HepG2 (cell line): ENCODE data around the gene HECTD3. TPM values are rescaled to one million over a fixed set of nuclear protein-coding genes. Genes with fewer than 3 reads are reported as not detected.
A peak's percentile ranks its signal among the peaks of the same experiment; 100 is the strongest.

Experiments
- ARID2 ChIP-seq: sonication (generic); formaldehyde crosslinking; IDR thresholded peaks from 2 replicates; pipeline ENCODE4 v1.8.1; 2022; ENCODE audit warnings: mild to moderate bottlenecking, missing genetic modification reagents, borderline replicate concordance
- DNMT3B ChIP-seq: conservative IDR thresholded peaks from 2 replicates; pipeline ENCODE4 v1.6.1; 2016; ENCODE audit warnings: missing biosample characterization, control low read depth
- KLF15 ChIP-seq: sonication (generic); formaldehyde crosslinking; IDR thresholded peaks from 2 replicates; pipeline ENCODE4 v1.8.1; 2023; ENCODE audit warnings: borderline replicate concordance, mild to moderate bottlenecking, inconsistent platforms, missing genetic modification reagents, mixed read lengths
- MEIS1 ChIP-seq: sonication (generic); formaldehyde crosslinking; IDR thresholded peaks from 2 replicates; pipeline ENCODE4 v1.9.0; 2021; ENCODE audit warnings: mild to moderate bottlenecking, missing genetic modification reagents, moderate library complexity, borderline replicate concordance
- POLR2G ChIP-seq: fragments of 200-400 bp; formaldehyde crosslinking; IDR thresholded peaks from 2 replicates; pipeline ENCODE4 v1.6.1; 2018; ENCODE audit warnings: mild to moderate bottlenecking, low read depth, low read length, moderate library complexity
- RBM22 ChIP-seq: fragments of 200-400 bp; formaldehyde crosslinking; optimal IDR thresholded peaks from 2 replicates; pipeline ENCODE3; 2017; ENCODE audit warnings: mild to moderate bottlenecking, low read length, moderate library complexity
- SMAD1 ChIP-seq: sonication (generic); formaldehyde crosslinking; IDR thresholded peaks from 2 replicates; pipeline ENCODE4 v1.4.0; 2020; ENCODE audit warnings: missing genetic modification reagents, low read depth, mild to moderate bottlenecking, borderline replicate concordance
- TBL1XR1 ChIP-seq: fragments of 150-350 bp; IDR thresholded peaks from 2 replicates; pipeline ENCODE4 v1.6.1; 2014; ENCODE audit warnings: borderline replicate concordance, low read length; ENCODE audit not compliant: partially characterized antibody
- TEAD3 ChIP-seq: optimal IDR thresholded peaks from 2 replicates; pipeline ENCODE3; 2016; ENCODE audit warnings: borderline replicate concordance
- ZNF121 ChIP-seq: sonication (generic); formaldehyde crosslinking; IDR thresholded peaks from 2 replicates; pipeline ENCODE4 v1.5.0; 2020; ENCODE audit warnings: mild to moderate bottlenecking, missing genetic modification reagents
- ZNF331 ChIP-seq: sonication (generic); formaldehyde crosslinking; IDR thresholded peaks from 2 replicates; pipeline ENCODE4 v1.4.0; 2020; ENCODE audit warnings: missing genetic modification reagents
- ZNF430 ChIP-seq: sonication (generic); formaldehyde crosslinking; IDR thresholded peaks from 2 replicates; pipeline ENCODE4 v1.9.0; 2021; ENCODE audit warnings: mild to moderate bottlenecking, missing genetic modification reagents
- polyA plus RNA-seq, 8 experiments: library from polyadenylated mRNA; depleted of rRNA in 3 of 8; stranded (reverse) in 7 of 8; unstranded in 1 of 8; fragments of >200 nt; fragmentation: Illumina TruSeq in 4 of 8; extraction: Trizol in 4 of 8; gene quantifications; 2 replicates each; pipeline versions ENCODE4 v1.2.1 to v1.2.3, GENCODE V29; 2011 to 2016; ENCODE audit warnings: low read depth in 4 of 8, missing spikeins in 1 of 8, mixed read lengths in 1 of 8; ENCODE audit not compliant: insufficient read depth in 1 of 8
- total RNA-seq, 5 experiments: library from RNA; depleted of rRNA; stranded (reverse); fragments of >200 nt; fragmentation: Illumina TruSeq; extraction: Trizol; gene quantifications; 2 replicates each; pipeline ENCODE4 v1.2.3, GENCODE V29; 2016; ENCODE audit warnings: low read depth in 1 of 5
- TF ChIP-seq, protein P1 (sequence below): sonication (generic); formaldehyde crosslinking; IDR thresholded peaks from 2 replicates; pipeline ENCODE4 v1.4.0; 2020; ENCODE audit warnings: mild to moderate bottlenecking, missing genetic modification reagents
- TF ChIP-seq, protein P2 (sequence below): sonication (generic); formaldehyde crosslinking; IDR thresholded peaks from 2 replicates; pipeline ENCODE4 v1.5.0; 2020; ENCODE audit warnings: mild to moderate bottlenecking, missing genetic modification reagents
- TF ChIP-seq, protein P3 (sequence below): sonication (generic); formaldehyde crosslinking; IDR thresholded peaks from 2 replicates; pipeline ENCODE4 v1.8.0; 2022; ENCODE audit warnings: missing genetic modification reagents, low read depth, mild to moderate bottlenecking, borderline replicate concordance
- TF ChIP-seq, protein P4 (sequence below): IDR thresholded peaks from 2 replicates; pipeline ENCODE4 v1.6.1; 2016; ENCODE audit warnings: control low read depth
- TF ChIP-seq, protein P5 (sequence below): IDR thresholded peaks from 2 replicates; pipeline ENCODE4 v1.6.1; 2016; ENCODE audit warnings: missing compliant biosample characterization, missing genetic modification reagents, borderline replicate concordance

Gene HECTD3
- total and polyA plus RNA-seq, 2 of the 13 experiments (the other 11 are each of a cell fraction or from before 2014, with no cell fraction given), result 18.6 to 24.5 TPM

DNA sequence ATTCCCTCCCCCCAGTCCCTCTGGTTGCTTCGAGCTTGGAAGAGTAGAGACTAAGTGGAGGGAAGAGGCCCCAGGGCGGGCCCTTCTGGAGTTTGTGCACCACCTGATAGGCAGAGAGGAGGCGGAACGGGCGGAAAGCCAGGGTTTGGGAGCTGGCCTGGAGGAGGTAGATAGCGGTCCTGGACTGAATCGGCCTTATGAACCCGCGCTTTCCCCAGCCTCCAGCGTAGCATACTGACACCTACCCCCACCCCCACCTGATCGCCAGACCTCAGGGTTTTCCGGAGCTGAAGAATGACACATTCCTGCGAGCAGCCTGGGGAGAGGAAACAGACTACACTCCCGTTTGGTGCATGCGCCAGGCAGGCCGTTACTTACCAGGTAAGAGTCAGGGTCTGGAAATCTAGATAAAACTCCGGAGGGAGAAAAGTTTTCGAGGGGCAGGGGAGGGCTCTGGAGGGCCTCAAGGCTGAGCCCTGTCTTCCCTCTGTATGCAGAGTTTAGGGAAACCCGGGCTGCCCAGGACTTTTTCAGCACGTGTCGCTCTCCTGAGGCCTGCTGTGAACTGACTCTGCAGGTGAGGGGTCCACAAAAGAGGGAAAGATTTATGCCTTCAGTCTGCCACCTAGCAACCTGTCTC lies 1.6 kb upstream of the HECTD3 start (continued):
- TF ChIP-seq, protein P1, sequence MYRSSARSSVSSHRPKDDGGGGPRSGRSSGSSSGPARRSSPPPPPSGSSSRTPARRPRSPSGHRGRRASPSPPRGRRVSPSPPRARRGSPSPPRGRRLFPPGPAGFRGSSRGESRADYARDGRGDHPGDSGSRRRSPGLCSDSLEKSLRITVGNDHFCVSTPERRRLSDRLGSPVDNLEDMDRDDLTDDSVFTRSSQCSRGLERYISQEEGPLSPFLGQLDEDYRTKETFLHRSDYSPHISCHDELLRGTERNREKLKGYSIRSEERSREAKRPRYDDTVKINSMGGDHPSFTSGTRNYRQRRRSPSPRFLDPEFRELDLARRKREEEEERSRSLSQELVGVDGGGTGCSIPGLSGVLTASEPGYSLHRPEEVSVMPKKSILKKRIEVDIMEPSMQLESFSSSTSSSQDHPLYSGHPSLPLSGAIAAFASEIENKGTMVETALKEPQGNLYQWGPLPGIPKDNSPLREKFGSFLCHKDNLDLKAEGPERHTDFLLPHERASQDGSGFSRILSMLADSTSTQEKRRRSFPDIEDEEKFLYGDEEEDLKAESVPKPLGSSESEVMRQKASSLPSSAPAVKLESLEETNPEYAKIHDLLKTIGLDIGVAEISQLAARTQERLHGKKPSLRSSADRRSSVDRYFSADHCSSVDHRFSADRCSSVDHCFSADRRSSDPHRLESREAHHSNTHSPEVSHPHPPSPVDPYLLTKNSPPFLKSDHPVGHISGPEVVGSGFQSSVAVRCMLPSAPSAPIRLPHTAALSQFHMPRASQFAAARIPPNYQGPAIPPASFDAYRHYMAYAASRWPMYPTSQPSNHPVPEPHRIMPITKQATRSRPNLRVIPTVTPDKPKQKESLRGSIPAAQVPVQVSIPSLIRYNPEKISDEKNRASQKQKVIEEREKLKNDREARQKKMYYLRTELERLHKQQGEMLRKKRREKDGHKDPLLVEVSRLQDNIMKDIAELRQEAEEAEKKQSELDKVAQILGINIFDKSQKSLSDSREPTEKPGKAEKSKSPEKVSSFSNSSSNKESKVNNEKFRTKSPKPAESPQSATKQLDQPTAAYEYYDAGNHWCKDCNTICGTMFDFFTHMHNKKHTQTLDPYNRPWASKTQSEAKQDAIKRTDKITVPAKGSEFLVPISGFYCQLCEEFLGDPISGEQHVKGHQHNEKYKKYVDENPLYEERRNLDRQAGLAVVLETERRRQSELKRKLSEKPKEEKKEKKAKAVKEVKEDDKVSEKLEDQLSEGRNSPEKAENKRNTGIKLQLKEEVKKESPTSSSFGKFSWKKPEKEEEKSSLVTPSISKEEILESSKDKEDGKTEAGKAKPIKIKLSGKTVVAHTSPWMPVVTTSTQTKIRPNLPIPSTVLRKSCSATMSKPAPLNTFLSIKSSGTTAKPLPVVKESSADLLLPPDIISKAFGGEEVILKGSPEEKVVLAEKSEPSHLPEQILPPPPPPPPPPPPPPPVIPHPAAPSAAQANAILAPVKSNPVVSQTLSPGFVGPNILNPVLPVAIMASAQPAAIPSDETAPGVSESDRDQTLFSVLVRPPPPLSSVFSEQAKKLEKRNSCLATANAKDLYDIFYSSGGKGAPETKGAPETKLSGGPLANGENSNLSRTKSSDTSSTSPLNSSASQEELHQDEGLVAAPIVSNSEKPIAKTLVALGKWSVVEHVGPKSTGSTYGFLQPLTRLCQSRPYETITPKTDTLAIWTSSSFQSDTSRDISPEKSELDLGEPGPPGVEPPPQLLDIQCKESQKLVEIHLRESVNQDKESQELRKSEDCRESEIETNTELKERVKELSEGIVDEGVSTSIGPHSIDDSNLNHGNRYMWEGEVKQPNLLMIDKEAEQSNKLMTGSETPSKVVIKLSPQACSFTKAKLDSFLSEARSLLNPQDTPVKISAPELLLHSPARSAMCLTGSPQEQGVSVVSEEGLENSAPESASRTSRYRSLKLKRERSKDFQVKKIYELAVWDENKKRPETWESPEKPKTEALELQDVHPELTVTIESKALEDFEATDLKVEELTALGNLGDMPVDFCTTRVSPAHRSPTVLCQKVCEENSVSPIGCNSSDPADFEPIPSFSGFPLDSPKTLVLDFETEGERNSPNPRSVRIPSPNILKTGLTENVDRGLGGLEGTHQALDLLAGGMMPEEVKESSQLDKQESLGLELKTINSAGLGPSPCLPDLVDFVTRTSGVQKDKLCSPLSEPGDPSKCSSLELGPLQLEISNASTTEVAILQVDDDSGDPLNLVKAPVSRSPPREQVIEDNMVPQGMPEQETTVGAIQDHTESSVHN (CRISPR knock-in tag), result no peak
- TF ChIP-seq MEIS1 (no peak), KLF15 (CRISPR knock-in tag) (no peak), RBM22 (no peak), DNMT3B (CRISPR knock-in tag) (no peak), SMAD1 (CRISPR knock-in tag) (no peak), ARID2 (CRISPR knock-in tag) (no peak), POLR2G (peak; percentile 2; the same call in 1 of the 2 replicates), TEAD3 (CRISPR knock-in tag) (peak; percentile 44), TBL1XR1 (no peak), ZNF121 (CRISPR knock-in tag) (0 out of 2 replicates have a peak, but pooled peaks have one; percentile 7), ZNF430 (CRISPR knock-in tag) (0 out of 2 replicates have a peak, but pooled peaks have one; percentile 3), ZNF331 (CRISPR knock-in tag) (0 out of 2 replicates have a peak, but pooled peaks have one; percentile 35)
- TF ChIP-seq, protein P2, sequence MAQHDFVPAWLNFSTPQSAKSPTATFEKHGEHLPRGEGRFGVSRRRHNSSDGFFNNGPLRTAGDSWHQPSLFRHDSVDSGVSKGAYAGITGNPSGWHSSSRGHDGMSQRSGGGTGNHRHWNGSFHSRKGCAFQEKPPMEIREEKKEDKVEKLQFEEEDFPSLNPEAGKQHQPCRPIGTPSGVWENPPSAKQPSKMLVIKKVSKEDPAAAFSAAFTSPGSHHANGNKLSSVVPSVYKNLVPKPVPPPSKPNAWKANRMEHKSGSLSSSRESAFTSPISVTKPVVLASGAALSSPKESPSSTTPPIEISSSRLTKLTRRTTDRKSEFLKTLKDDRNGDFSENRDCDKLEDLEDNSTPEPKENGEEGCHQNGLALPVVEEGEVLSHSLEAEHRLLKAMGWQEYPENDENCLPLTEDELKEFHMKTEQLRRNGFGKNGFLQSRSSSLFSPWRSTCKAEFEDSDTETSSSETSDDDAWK (CRISPR knock-in tag), result no peak
- TF ChIP-seq, protein P3, sequence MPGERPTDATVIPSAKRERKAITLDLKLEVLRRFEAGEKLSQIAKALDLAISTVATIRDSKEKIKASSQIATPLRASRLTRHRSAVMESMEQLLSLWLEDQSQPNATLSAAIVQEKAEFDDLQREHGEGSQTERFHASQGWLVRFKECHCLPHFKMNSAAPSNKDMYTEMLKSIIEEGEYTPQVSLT (CRISPR knock-in tag), result no peak
- TF ChIP-seq, protein P4, sequence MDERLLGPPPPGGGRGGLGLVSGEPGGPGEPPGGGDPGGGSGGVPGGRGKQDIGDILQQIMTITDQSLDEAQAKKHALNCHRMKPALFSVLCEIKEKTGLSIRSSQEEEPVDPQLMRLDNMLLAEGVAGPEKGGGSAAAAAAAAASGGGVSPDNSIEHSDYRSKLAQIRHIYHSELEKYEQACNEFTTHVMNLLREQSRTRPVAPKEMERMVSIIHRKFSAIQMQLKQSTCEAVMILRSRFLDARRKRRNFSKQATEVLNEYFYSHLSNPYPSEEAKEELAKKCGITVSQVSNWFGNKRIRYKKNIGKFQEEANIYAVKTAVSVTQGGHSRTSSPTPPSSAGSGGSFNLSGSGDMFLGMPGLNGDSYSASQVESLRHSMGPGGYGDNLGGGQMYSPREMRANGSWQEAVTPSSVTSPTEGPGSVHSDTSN (CRISPR knock-in tag), result no peak
- TF ChIP-seq, protein P5, sequence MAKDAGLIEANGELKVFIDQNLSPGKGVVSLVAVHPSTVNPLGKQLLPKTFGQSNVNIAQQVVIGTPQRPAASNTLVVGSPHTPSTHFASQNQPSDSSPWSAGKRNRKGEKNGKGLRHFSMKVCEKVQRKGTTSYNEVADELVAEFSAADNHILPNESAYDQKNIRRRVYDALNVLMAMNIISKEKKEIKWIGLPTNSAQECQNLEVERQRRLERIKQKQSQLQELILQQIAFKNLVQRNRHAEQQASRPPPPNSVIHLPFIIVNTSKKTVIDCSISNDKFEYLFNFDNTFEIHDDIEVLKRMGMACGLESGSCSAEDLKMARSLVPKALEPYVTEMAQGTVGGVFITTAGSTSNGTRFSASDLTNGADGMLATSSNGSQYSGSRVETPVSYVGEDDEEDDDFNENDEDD, result peak; percentile 33; the same call in 1 of the 2 replicates
